NCI-H2227 (cell line): ENCODE data around the gene RALGPS1.

Source experiments
- DNase-seq: peaks from one replicate; lab custom pipeline; 2025; ENCODE audit not compliant: unreplicated experiment; lab: John Stamatoyannopoulos, UW

The RALGPS1 gene

DNA sequence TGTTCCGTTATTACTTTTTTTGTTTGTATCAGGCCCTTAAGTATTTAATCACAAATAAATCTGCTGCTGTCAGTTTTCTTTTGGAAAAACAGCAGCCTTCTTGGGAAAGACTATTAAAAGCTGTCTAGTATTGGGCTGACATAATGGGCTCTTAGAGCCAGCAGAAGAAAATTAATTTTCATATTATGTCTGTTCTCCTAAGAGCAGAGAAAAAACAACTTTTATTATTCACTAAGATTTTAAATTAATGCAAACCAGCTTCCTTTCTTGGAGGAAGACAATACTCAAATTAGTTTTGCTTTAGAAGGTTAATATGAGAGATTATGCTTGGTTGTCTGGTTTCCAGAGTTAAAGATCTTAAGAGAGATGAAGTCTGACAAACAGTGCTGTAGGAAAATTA, 319.4 kb downstream of the RALGPS1 start:
- no peak for DNase-seq

- DNase-seq = no peak
These were observed 323.2 kb downstream of the RALGPS1 start for GRCh38 chr9:127237801-127238200.

DNA sequence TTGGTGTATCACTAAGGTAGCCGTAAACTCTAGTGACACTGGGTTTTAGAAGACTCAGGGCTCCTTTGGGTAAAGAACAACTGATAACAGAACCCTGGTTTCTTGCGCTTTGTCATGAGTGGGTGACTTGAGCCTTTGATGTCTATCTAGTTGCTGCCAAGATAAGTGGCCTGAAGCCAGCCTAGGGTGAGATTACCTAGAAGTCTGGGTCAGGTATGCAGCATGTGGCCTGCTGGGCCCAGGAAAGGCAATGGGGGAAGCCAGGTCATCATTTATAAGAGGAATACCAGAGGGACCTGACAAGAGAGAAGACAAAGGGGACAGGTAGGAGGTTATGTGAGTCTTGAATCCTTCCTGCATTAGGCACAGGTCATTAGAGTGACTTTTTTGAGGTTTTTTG, 326.8 kb downstream of the RALGPS1 start:
- DNase-seq = no peak

- DNase-seq = peak; percentile 94
These were observed 330.3 kb downstream of the RALGPS1 start for GRCh38 chr9:127244609-127245601.

GRCh38 chr9:127245637-127246164, 331.1 kb downstream of the RALGPS1 start:
- no peak for DNase-seq

DNA sequence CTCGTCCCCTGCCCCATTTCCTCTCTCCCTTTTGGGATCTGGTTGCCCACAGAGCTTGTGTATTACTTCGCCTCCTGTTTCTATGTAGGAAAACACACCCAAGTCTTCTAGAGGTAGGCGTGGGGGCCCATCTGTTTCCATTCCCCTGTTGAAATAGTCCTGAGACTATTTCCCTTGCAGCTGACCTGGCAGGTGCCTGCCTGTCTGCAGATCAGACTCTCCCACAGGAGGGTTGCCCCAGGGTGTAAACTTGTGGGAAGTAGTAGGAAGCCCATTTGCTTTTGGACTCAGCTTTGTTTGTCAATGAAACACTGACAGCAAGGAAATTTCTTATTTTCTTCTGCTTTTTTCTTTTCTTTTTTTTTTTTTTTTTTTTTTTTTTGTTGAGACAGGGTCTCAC, 333.7 kb downstream of the RALGPS1 start:
- no peak for DNase-seq

DNA sequence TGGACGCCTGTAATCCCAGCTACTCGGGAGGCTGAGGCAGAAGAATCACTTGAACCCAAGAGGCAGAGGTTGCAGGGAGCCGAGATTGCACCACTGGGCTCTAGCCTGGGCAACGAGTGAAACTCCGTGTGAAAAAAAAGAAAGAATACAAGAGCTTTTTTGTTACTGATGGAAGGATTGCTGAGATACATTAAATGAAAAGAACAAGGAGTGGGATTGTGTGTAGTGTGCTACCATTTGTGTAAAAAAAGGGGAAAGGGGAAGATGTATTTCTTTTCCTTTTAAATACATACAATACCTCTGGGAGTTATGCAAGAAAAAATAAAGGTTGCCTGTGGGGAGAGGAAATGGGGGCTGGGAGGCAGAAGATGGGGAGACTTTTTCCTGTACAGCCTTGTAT, 335.3 kb downstream of the RALGPS1 start:
- no peak for DNase-seq

GRCh38 chr9:127250896-127251391, 336.4 kb downstream of the RALGPS1 start:
- no peak for DNase-seq

GRCh38 chr9:127252410-127253318, 338.1 kb downstream of the RALGPS1 start:
- no peak for DNase-seq

GRCh38 chr9:127253446-127253845, 338.9 kb downstream of the RALGPS1 start:
- DNase-seq = no peak

DNA sequence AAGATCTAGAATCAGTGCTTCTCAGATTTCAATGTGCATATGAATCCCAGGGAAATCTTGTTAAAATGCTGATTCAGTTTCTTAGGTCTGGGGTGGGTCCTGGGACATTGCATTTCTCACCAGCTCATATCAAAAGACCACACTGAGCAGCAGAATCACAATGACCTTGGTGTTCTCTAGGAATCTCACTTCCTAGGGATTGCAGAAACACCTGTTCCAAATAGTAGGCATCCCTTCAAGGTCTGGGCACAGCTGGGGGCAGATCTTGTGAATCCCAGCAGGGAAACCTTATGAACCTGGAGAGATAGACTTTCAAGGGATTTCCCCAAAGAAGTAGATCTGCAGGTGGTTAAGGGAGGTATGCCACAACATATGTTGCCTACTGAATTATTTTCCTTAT, 341.1 kb downstream of the RALGPS1 start:
- DNase-seq = no peak

DNA sequence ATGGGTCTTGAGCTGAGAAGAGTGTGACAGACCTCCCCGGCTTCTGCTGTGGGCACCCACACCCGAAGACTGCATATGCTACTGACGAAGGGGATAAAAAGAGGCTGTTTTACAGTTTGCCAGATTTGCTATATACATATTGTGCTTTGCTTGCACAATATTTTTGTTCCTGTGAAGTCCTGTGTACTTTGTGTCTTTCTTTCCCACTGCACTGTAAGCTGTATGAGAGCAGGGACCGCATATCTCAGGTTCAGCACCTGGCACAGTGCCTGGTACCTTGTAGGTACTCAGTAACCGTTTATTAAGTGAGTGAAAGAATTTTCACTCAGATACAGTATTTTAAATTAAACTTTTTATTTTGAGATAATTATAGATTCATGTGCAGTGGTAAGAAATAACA, 341.7 kb downstream of the RALGPS1 start:
- no peak for DNase-seq

DNA sequence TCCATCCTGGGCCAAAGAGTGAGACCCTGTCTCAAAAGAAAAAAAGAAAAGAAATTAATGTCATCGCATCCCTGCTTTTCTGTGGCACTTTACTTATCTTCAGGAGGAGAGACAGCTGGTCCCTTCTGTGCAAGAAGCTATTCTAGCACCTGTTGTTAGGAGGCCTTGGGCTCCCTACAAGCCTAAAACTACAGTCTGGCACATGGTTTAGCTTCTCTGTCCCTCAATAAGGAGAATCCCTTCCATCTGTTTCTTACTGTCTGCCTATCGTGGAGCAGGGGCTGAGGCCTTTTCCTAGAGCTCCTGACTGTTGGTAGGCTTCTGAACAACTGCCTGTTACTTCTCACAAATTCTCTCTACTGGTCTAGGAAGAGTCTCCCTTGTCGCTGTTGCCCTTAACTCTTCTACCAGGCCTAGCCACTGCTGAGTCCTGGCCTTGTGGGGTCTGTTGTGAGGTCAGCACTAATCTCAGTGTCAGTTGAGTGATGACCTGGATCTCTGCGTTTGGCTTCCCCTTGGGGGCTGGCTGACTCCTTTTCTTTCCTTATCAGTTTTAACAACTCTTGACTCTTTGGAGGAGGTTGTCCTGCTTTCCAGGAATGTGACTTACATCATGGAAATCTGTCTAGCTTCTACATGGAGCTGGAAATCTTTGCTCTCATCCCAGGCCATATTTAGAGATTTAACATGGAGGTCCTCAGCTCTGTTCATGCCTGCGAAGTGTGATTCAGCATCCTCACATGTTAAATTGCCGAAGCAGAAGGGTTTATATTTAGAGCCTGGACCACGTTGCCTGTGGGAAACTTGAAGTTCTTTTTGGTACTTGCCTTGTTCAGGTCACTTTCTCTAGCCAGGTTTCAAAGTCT, 344.3 kb downstream of the RALGPS1 start:
- no peak for DNase-seq

- DNase-seq = no peak
These were observed 348.0 kb downstream of the RALGPS1 start for GRCh38 chr9:127262602-127263001.

DNA sequence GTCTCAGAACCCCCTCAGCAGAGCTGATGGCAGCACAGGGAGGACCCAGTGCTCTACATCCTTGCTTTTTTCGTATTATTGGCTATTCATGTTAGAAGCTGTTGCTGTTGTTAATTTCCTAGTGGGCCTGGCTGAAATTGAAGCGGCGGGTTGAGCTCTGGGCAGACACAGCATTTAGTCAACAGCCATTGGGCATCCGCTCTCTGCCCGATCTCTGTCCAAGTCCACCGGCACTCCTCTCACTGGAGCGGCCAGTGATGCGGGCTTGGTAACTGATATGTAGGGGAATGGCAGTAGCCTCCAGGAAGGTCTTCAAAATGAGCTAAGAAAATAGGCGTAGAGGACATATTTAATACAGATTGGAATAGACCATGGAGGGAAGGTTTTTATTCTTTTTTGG, 348.7 kb downstream of the RALGPS1 start:
- DNase-seq = no peak

GRCh38 chr9:127263664-127264063, 349.1 kb downstream of the RALGPS1 start:
- no peak for DNase-seq

DNA sequence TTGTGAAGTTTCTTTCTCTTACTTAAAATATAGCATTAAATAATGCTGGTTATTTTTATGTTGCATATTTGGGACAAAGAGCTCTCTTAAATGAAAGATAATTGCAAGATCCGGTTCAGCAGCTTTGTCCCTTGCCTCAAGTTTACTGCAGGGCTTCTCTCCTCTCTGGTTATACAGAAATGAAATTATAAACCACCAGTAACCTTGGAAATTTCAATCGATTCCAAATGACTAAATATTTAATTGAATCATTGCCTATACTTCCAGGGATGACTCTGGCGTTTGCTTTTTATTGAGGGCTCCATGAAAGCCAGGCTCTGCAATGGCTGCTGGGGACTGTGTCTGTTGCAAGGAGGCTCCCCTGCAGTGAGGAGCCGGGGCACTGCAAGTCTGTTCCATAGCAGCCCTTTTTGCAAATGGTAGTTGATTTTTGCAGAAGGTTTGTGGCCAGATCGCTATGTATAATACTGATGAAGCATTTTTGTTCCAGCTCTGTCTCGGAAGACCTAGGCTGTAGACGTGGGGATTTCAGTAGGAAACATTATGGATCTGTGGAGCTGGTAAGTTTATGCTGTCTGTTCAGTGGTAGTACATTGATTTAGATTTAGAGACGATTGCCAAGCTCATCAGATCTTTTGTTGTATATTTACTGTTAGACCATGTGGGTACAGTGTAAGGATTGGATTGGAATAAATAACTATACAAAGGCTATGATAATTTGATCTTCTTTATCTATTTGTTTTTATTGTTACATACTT, 350.1 kb downstream of the RALGPS1 start, which contains the start of gene GARNL3:
GARNL3 (plus strand) TSS at position 313 of the 758 bp plus-strand sequence; CDS start at position 417, 104 bp downstream.
- peak; percentile 30 for DNase-seq

- DNase-seq = no peak
These were observed 353.4 kb downstream of the RALGPS1 start for GRCh38 chr9:127267793-127268525.

GRCh38 chr9:127269449-127269848, 354.9 kb downstream of the RALGPS1 start:
- DNase-seq = no peak
